Fibroblast of pulmonary artery (primary cell): Measurements from ENCODE around the gene LSM12.
A peak's percentile ranks its signal among the peaks of the same experiment; 100 is the strongest.

ENCODE experiments used
- DNase-seq: peaks from one replicate; pipeline ENCODE4 v3.0.0-alpha.2; 2010; ENCODE audit warnings: low read depth
- H3K4me3 ChIP-seq: replicated peaks from 2 replicates; pipeline ENCODE4 v1.5.1; 2011; ENCODE audit warnings: low read depth, mild to moderate bottlenecking, control low read depth, low read length, moderate library complexity
- CTCF ChIP-seq: IDR thresholded peaks from 2 replicates; pipeline ENCODE4 v1.5.1; 2011; ENCODE audit warnings: mild to moderate bottlenecking, control low read depth, low read length, inconsistent platforms; ENCODE audit errors: missing control alignments

The LSM12 gene

GRCh38 chr17:44074911-44075285 is 8.4 kb upstream of the LSM12 start:
- no peak overlapping the region for H3K4me3 ChIP-seq
- DNase-seq, result no peak
- TF ChIP-seq CTCF, result no peak

GRCh38 chr17:44074231-44074910 is 7.9 kb upstream of the LSM12 start:
- no peak for TF ChIP-seq CTCF
- DNase-seq, result no peak
- no peak overlapping the region for H3K4me3 ChIP-seq

- TF ChIP-seq CTCF, result no peak
- peak overlapping the region; percentile 74 for H3K4me3 ChIP-seq
- peak; percentile 20 for DNase-seq
Measured at GRCh38 chr17:44071772-44072171, 5.3 kb upstream of the LSM12 start.

GRCh38 chr17:44071198-44071520 is 4.7 kb upstream of the LSM12 start:
- peak overlapping the region; percentile 74 for H3K4me3 ChIP-seq
- no peak for TF ChIP-seq CTCF
- no peak for DNase-seq

GRCh38 chr17:44070455-44071197 is 4.2 kb upstream of the LSM12 start, which contains the start of gene G6PC3:
TSS of gene G6PC3 (plus strand) at chr17:44070735. CDS start at chr17:44070966, 231 bp downstream.
- peak; percentile 98 for DNase-seq
- H3K4me3 ChIP-seq, result peak within 1 kb of the TSS; percentile 74
- TF ChIP-seq CTCF, result no peak

- peak overlapping the region; percentile 74 for H3K4me3 ChIP-seq
- TF ChIP-seq CTCF, result no peak
- peak; percentile 11 for DNase-seq
Measured at GRCh38 chr17:44069974-44070454, 3.5 kb upstream of the LSM12 start.

GRCh38 chr17:44067545-44067940 is 1.1 kb upstream of the LSM12 start:
- no peak overlapping the region for H3K4me3 ChIP-seq
- no peak for TF ChIP-seq CTCF
- no peak for DNase-seq
